Hippocampal formation (tissue), 2 donors: Measurements from ENCODE around the gene ACTG1.
"Not testable (repeated sequence)": the region's sequence is repeated elsewhere in the genome, so short reads cannot be mapped to it uniquely, and the experiment has no call there.

Experiments used
- DNase-seq, 2 donors: peaks; one replicate each; lab custom pipeline; 2025; lab: John Stamatoyannopoulos, UW

Gene ACTG1

GRCh38 chr17:81532490-81533287 lies 20.1 kb upstream of the ACTG1 start:
- no peak for DNase-seq

- DNase-seq = not testable (repeated sequence)
These were observed 19.4 kb upstream of the ACTG1 start for GRCh38 chr17:81531998-81532404.

- not testable (repeated sequence) for DNase-seq
These were observed 18.4 kb upstream of the ACTG1 start for GRCh38 chr17:81531013-81531412.

- no peak for DNase-seq
These were observed 16.8 kb upstream of the ACTG1 start for GRCh38 chr17:81529437-81529803.

- DNase-seq = no peak
These were observed 16.2 kb upstream of the ACTG1 start for GRCh38 chr17:81528651-81529436.

GRCh38 chr17:81528384-81528650 lies 15.7 kb upstream of the ACTG1 start:
- no peak for DNase-seq

GRCh38 chr17:81527591-81528383 lies 15.2 kb upstream of the ACTG1 start, which contains the start of gene FSCN2:
FSCN2 (plus strand) TSS chr17:81528377; CDS start chr17:81528532, 155 bp downstream.
- DNase-seq = no peak

- DNase-seq = no peak
These were observed 14.3 kb upstream of the ACTG1 start for GRCh38 chr17:81526662-81527571.

- DNase-seq = no peak
These were observed 12.2 kb upstream of the ACTG1 start for GRCh38 chr17:81524865-81525159.

GRCh38 chr17:81524039-81524864 lies 11.7 kb upstream of the ACTG1 start:
- no peak for DNase-seq

- no peak for DNase-seq
These were observed 10.9 kb upstream of the ACTG1 start for GRCh38 chr17:81523402-81524038.

GRCh38 chr17:81522491-81523401 lies 10.1 kb upstream of the ACTG1 start:
- no peak for DNase-seq

- no peak for DNase-seq
These were observed 7.7 kb upstream of the ACTG1 start for GRCh38 chr17:81520021-81520901.

- no peak for DNase-seq
These were observed 6.9 kb upstream of the ACTG1 start for GRCh38 chr17:81519284-81520020.

- no peak for DNase-seq
These were observed 6.2 kb upstream of the ACTG1 start for GRCh38 chr17:81518785-81519283.

GRCh38 chr17:81518113-81518784 lies 5.7 kb upstream of the ACTG1 start:
- DNase-seq = no peak
